ENCODE results near the gene GRIN2D.

DNA sequence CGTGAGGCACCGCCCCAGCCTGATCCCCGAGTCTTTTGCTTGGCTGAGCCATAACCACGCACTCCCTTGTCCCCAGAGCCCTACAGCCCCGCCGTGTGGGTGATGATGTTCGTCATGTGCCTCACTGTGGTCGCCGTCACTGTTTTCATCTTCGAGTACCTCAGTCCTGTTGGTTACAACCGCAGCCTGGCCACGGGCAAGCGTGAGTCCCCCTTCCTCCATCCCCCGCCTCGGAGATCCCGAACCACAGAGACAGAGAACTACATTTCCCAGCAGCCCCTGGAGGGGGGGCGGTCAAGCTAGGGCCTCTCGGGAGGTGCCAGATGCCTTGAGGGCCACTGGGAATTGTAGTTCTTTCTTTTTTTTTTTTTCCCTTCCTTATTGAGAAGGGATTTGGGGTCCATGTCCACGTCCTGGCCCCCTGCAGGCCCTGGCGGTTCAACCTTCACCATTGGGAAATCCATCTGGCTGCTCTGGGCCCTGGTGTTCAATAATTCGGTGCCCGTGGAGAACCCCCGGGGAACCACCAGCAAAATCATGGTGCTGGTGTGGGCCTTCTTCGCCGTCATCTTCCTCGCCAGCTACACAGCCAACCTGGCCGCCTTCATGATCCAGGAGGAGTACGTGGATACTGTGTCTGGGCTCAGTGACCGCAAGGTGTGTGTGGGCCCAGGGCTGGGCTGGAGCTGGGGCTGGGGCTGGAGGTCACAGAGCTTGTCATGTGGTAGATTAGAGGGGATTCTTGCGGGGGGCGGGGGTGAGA is 25.9 kb downstream of the GRIN2D start:
- no peak for TF ChIP-seq FOXP1 (CRISPR knock-in tag; IDR thresholded peaks at IDR 0.05; ENCODE audit: borderline replicate concordance)
- TF ChIP-seq, protein P1, sequence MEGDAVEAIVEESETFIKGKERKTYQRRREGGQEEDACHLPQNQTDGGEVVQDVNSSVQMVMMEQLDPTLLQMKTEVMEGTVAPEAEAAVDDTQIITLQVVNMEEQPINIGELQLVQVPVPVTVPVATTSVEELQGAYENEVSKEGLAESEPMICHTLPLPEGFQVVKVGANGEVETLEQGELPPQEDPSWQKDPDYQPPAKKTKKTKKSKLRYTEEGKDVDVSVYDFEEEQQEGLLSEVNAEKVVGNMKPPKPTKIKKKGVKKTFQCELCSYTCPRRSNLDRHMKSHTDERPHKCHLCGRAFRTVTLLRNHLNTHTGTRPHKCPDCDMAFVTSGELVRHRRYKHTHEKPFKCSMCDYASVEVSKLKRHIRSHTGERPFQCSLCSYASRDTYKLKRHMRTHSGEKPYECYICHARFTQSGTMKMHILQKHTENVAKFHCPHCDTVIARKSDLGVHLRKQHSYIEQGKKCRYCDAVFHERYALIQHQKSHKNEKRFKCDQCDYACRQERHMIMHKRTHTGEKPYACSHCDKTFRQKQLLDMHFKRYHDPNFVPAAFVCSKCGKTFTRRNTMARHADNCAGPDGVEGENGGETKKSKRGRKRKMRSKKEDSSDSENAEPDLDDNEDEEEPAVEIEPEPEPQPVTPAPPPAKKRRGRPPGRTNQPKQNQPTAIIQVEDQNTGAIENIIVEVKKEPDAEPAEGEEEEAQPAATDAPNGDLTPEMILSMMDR (IDR thresholded peaks at IDR 0.05) = no peak
- no peak for TF ChIP-seq HMGA2 (CRISPR knock-in tag; IDR thresholded peaks at IDR 0.05)
- TF ChIP-seq, protein P2, sequence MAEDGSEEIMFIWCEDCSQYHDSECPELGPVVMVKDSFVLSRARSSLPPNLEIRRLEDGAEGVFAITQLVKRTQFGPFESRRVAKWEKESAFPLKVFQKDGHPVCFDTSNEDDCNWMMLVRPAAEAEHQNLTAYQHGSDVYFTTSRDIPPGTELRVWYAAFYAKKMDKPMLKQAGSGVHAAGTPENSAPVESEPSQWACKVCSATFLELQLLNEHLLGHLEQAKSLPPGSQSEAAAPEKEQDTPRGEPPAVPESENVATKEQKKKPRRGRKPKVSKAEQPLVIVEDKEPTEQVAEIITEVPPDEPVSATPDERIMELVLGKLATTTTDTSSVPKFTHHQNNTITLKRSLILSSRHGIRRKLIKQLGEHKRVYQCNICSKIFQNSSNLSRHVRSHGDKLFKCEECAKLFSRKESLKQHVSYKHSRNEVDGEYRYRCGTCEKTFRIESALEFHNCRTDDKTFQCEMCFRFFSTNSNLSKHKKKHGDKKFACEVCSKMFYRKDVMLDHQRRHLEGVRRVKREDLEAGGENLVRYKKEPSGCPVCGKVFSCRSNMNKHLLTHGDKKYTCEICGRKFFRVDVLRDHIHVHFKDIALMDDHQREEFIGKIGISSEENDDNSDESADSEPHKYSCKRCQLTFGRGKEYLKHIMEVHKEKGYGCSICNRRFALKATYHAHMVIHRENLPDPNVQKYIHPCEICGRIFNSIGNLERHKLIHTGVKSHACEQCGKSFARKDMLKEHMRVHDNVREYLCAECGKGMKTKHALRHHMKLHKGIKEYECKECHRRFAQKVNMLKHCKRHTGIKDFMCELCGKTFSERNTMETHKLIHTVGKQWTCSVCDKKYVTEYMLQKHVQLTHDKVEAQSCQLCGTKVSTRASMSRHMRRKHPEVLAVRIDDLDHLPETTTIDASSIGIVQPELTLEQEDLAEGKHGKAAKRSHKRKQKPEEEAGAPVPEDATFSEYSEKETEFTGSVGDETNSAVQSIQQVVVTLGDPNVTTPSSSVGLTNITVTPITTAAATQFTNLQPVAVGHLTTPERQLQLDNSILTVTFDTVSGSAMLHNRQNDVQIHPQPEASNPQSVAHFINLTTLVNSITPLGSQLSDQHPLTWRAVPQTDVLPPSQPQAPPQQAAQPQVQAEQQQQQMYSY (CRISPR knock-in tag; IDR thresholded peaks at IDR 0.05) = no peak
- TF ChIP-seq SMAD3 (CRISPR knock-in tag; IDR thresholded peaks at IDR 0.05; ENCODE audit: borderline replicate concordance) = no peak
- TF ChIP-seq, protein P3, sequence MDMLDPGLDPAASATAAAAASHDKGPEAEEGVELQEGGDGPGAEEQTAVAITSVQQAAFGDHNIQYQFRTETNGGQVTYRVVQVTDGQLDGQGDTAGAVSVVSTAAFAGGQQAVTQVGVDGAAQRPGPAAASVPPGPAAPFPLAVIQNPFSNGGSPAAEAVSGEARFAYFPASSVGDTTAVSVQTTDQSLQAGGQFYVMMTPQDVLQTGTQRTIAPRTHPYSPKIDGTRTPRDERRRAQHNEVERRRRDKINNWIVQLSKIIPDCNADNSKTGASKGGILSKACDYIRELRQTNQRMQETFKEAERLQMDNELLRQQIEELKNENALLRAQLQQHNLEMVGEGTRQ (CRISPR knock-in tag; IDR thresholded peaks at IDR 0.05) = no peak
- TF ChIP-seq ELF4 (CRISPR knock-in tag; IDR thresholded peaks at IDR 0.05; ENCODE audit: low read depth) = no peak
- peak; percentile 91 for TF ChIP-seq SP1 (CRISPR knock-in tag; conservative IDR thresholded peaks at IDR 0.05)
- no peak for TF ChIP-seq CREB1 (CRISPR knock-in tag; IDR thresholded peaks at IDR 0.05)
